Endothelial cell of umbilical vein (primary cell): ENCODE data around the gene DPP10. TPM values are rescaled to one million over a fixed set of nuclear protein-coding genes. Genes with fewer than 3 reads are reported as not detected.

Experiments used
- BruUV-seq: library from RNA; stranded (reverse); fragments of 400-500 nt; replicated peaks from 2 replicates; lab custom pipeline; 2021; lab: Mats Ljungman, UMichigan
- CTCF ChIA-PET: fragments of 300-600, 350-600 bp; sonication (Branson Sonifier 250); formaldehyde crosslinking; loops from one replicate; lab custom pipeline; 2021; ENCODE audit warnings: antibody characterized with exemption, inconsistent platforms; lab: Charles Lee
- POLR2A ChIA-PET: fragments of 300-600, 350-600 bp; sonication (Branson Sonifier 250); formaldehyde crosslinking; loops from one replicate; lab custom pipeline; 2021; ENCODE audit warnings: antibody characterized with exemption, inconsistent platforms; lab: Charles Lee
- DNase-seq: peaks from one replicate; pipeline ENCODE4 v3.0.0-alpha.2; 2011; ENCODE audit warnings: low read depth, low spot score
- FAIRE-seq: peaks from 2 replicates; lab custom pipeline; 2011; peaks lifted over from hg19 to GRCh38; lab: Jason Lieb, UNC
- H2AFZ ChIP-seq: 2 replicates; pipeline ENCODE4 v1.6.0; 2012; ENCODE audit warnings: low read depth, low read length, control low read depth, inconsistent platforms
- H3K27ac ChIP-seq: 2 replicates; pipeline ENCODE4 v1.5.1; 2011; ENCODE audit warnings: low read depth, mild to moderate bottlenecking, control low read depth, low read length, moderate library complexity; ENCODE audit not compliant: insufficient read depth
- H3K27me3 ChIP-seq, 2 experiments: 2 replicates each; pipeline versions ENCODE4 v1.6.0 to v1.6.1; 2011; ENCODE audit warnings: low read length in 2 of 2, mixed read lengths in 1 of 2; ENCODE audit not compliant: control insufficient read depth in 2 of 2, insufficient read depth in 2 of 2
- H3K36me3 ChIP-seq, 2 experiments: 2 replicates in 1 of 2; 3 replicates in 1 of 2; pipeline ENCODE4 v1.5.1; 2011; ENCODE audit warnings: low read length in 2 of 2, mild to moderate bottlenecking in 1 of 2, moderate library complexity in 1 of 2; ENCODE audit not compliant: control insufficient read depth in 2 of 2, insufficient read depth in 2 of 2; ENCODE audit errors: extremely low read depth in 1 of 2
- H3K4me1 ChIP-seq: 3 replicates; pipeline ENCODE4 v1.5.1; 2011; ENCODE audit warnings: mild to moderate bottlenecking, low read length; ENCODE audit not compliant: control insufficient read depth, insufficient read depth; ENCODE audit errors: extremely low read depth
- H3K4me2 ChIP-seq: 2 replicates; pipeline ENCODE4 v1.6.1; 2011; ENCODE audit warnings: low read length, control low read depth, mixed read lengths; ENCODE audit not compliant: insufficient read depth
- H3K4me3 ChIP-seq, 3 experiments: fragments of 200-600 bp in 1 of 3; sonication (generic), shearing (Covaris generic) in 1 of 3; replicated peaks in 1 of 3; 2 replicates each; pipeline ENCODE4 v1.5.1; 2011 to 2016; ENCODE audit warnings: control low read depth in 3 of 3, low read length in 3 of 3, mild to moderate bottlenecking in 2 of 3, inconsistent platforms in 1 of 3, low read depth in 1 of 3, moderate library complexity in 1 of 3; ENCODE audit not compliant: insufficient read depth in 1 of 3
- H3K79me2 ChIP-seq: 2 replicates; pipeline ENCODE4 v1.6.0; 2012; ENCODE audit warnings: low read length, inconsistent platforms; ENCODE audit not compliant: control insufficient read depth, insufficient read depth
- H3K9ac ChIP-seq: replicated peaks from 2 replicates; pipeline ENCODE3; 2011; ENCODE audit warnings: low read length, control low read depth; ENCODE audit not compliant: insufficient read depth; ENCODE audit errors: extremely low read depth
- H3K9me1 ChIP-seq: replicated peaks from 3 replicates; pipeline ENCODE4 v1.6.0; 2011; ENCODE audit warnings: mild to moderate bottlenecking, low read length; ENCODE audit not compliant: control insufficient read depth, insufficient read depth; ENCODE audit errors: extremely low read depth
- H3K9me3 ChIP-seq: replicated peaks from 2 replicates; pipeline ENCODE4 v1.5.1; 2012; ENCODE audit warnings: low read length, inconsistent platforms; ENCODE audit not compliant: control insufficient read depth, insufficient read depth
- H4K20me1 ChIP-seq: replicated peaks from 2 replicates; pipeline ENCODE3; 2011; ENCODE audit warnings: mild to moderate bottlenecking, low read length; ENCODE audit not compliant: control insufficient read depth, insufficient read depth; ENCODE audit errors: extremely low read depth
- CTCF ChIP-seq, 2 donors: IDR thresholded peaks; 1 replicate in 1 of 2; 2 replicates in 1 of 2; pipeline ENCODE4 v1.5.1; 2011; ENCODE audit warnings: low read length in 2 of 2, mild to moderate bottlenecking in 2 of 2, moderate library complexity in 2 of 2, control low read depth in 1 of 2, inconsistent platforms in 1 of 2, low read depth in 1 of 2; ENCODE audit not compliant: insufficient read depth in 1 of 2; ENCODE audit errors: extremely low read depth in 1 of 2
- EZH2 ChIP-seq: IDR thresholded peaks from 2 replicates; pipeline ENCODE4 v1.6.1; 2012; ENCODE audit warnings: borderline replicate concordance, low read depth, mild to moderate bottlenecking, moderate library complexity, low read length, inconsistent platforms; ENCODE audit not compliant: severe bottlenecking
- FOS ChIP-seq: IDR thresholded peaks from 2 replicates; pipeline ENCODE4 v1.6.1; 2011; ENCODE audit warnings: mild to moderate bottlenecking, low read length, moderate library complexity, borderline replicate concordance; ENCODE audit not compliant: insufficient read depth
- GATA2 ChIP-seq: IDR thresholded peaks from 2 replicates; pipeline ENCODE4 v1.7.0; 2011; ENCODE audit warnings: low read depth, mild to moderate bottlenecking, moderate library complexity, mixed read lengths, low read length; ENCODE audit not compliant: insufficient read length, insufficient read depth
- JUN ChIP-seq: IDR thresholded peaks from 2 replicates; pipeline ENCODE4 v1.6.1; 2011; ENCODE audit warnings: borderline replicate concordance, low read depth; ENCODE audit not compliant: insufficient read length, insufficient read depth
- MYC ChIP-seq: IDR thresholded peaks from one replicate; pipeline ENCODE4 v1.6.1; 2011; ENCODE audit warnings: mild to moderate bottlenecking, low read depth, low read length
- POLR2A ChIP-seq: IDR thresholded peaks from 2 replicates; pipeline ENCODE4 v1.6.1; 2012; ENCODE audit warnings: low read depth, mild to moderate bottlenecking, control low read depth, low read length
- POLR2AphosphoS5 ChIP-seq: IDR thresholded peaks from 2 replicates; pipeline ENCODE4 v1.6.1; 2012; ENCODE audit warnings: low read depth, mild to moderate bottlenecking, control low read depth, low read length, moderate library complexity; ENCODE audit not compliant: insufficient read depth
- dilution Hi-C: fragments of 300-500 bp; cut with MboI; formaldehyde crosslinking; loops from one replicate; pipeline ENCODE4 v1.15.0; 2019; ENCODE audit warnings: low sequenced_read_pairs; ENCODE audit not compliant: extremely low pct_ligation_motif_present
- intact Hi-C: fragments of 100-400 bp; cut with micrococcal nuclease; formaldehyde crosslinking; loops from one replicate; pipeline ENCODE4 v1.10.0; 2022
- polyA plus RNA-seq, 4 experiments: library from polyadenylated mRNA; depleted of rRNA in 3 of 4; stranded (reverse) in 3 of 4; unstranded in 1 of 4; fragments of >200 nt; gene quantifications; 2 replicates each; pipeline versions ENCODE4 v1.2.1 to v1.2.3, GENCODE V29; 2011 to 2012; ENCODE audit warnings: missing spikeins in 1 of 4
- total RNA-seq: library from RNA; stranded (reverse); gene quantifications from 2 replicates; pipeline ENCODE4 v1.2.3, GENCODE V29; 2021
- TF ChIP-seq, protein P1 (sequence below): IDR thresholded peaks from 2 replicates; pipeline ENCODE4 v1.6.1; 2011; ENCODE audit not compliant: insufficient read depth, insufficient read length

The DPP10 gene
- total and polyA plus RNA-seq, 2 donors (not counting 3 experiments of a cell fraction or from before 2014, with no cell fraction given) = not detected

- H3K79me2 ChIP-seq = no peaks in the 10 kb centered on the region
- H3K4me3 ChIP-seq = no peak overlapping the region
- BruUV-seq = no TSS peak
- intact Hi-C loops = no loop called here
- DNase-seq (no peak), FAIRE-seq (no peak)
- no peak overlapping the region for H3K27ac ChIP-seq
- POLR2A ChIA-PET = no interaction called here
- H3K4me1 ChIP-seq = no peaks in the 10 kb centered on the region
- CTCF ChIA-PET = no interaction called here
- no peaks in the 10 kb centered on the region for H3K27me3 ChIP-seq
- TF ChIP-seq FOS (no peak), CTCF (IDR thresholded peaks at IDR 0.05; ENCODE audit: extremely low read depth in 1 of 2, insufficient read depth in 1 of 2, low read depth in 1 of 2, low read length in 2 of 2) (no peak), EZH2 (no peak), POLR2AphosphoS5 (no peak), GATA2 (no peak), POLR2A (no peak), JUN (no peak), MYC (no peak)
- TF ChIP-seq, protein P1, sequence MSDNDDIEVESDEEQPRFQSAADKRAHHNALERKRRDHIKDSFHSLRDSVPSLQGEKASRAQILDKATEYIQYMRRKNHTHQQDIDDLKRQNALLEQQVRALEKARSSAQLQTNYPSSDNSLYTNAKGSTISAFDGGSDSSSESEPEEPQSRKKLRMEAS = no peak
- no peak overlapping the region for H3K9ac ChIP-seq
- no peaks in the 10 kb centered on the region for H3K36me3 ChIP-seq
- H4K20me1 ChIP-seq = no peaks in the 10 kb centered on the region
- peaks cover 2% of the 10 kb centered on the region for H3K9me3 ChIP-seq
- H3K4me2 ChIP-seq = no peak overlapping the region
- no peaks in the 10 kb centered on the region for H3K9me1 ChIP-seq
- dilution Hi-C loops = no loop called here
- H2AFZ ChIP-seq = no peak overlapping the region
Observed at GRCh38 chr2:115880558-115880957, 1438.1 kb downstream of the DPP10 start.
